ENCODE measurements around the gene EXOC2.
"Not testable (repeated sequence)": the region's sequence is repeated elsewhere in the genome, so short reads cannot be mapped to it uniquely, and the experiment has no call there.

Gene EXOC2

GRCh38 chr6:677919-678318 is 15.0 kb downstream of the EXOC2 start:
- no peak for DNase-seq

GRCh38 chr6:674956-675355 is 18.0 kb downstream of the EXOC2 start:
- DNase-seq, result no peak

GRCh38 chr6:674406-674805 is 18.5 kb downstream of the EXOC2 start:
- no peak for DNase-seq

- no peak for DNase-seq
These were observed 25.5 kb downstream of the EXOC2 start for GRCh38 chr6:667253-667927.

- no peak for DNase-seq
These were observed 27.3 kb downstream of the EXOC2 start for GRCh38 chr6:665403-666267.

- not testable (repeated sequence) for DNase-seq
These were observed 29.2 kb downstream of the EXOC2 start for GRCh38 chr6:663788-664187.

- DNase-seq, result peak; percentile 16
These were observed 33.0 kb downstream of the EXOC2 start for GRCh38 chr6:659716-660581.

- DNase-seq, result peak; percentile 58
These were observed 34.7 kb downstream of the EXOC2 start for GRCh38 chr6:658244-658643.

GRCh38 chr6:657743-658142 is 35.2 kb downstream of the EXOC2 start:
- DNase-seq, result no peak

- no peak for DNase-seq
These were observed 36.3 kb downstream of the EXOC2 start, which contains the start of gene HUS1B for GRCh38 chr6:656460-657252. TSS of gene HUS1B (minus strand) at chr6:657100. CDS start at chr6:656944, 156 bp downstream.

- no peak for DNase-seq
These were observed 38.8 kb downstream of the EXOC2 start for GRCh38 chr6:654136-654535.

GRCh38 chr6:652865-653264 is 40.1 kb downstream of the EXOC2 start:
- DNase-seq, result peak; percentile 29

GRCh38 chr6:650098-650497 is 42.8 kb downstream of the EXOC2 start:
- DNase-seq, result no peak

GRCh38 chr6:642805-643204 is 50.1 kb downstream of the EXOC2 start:
- DNase-seq, result no peak

GRCh38 chr6:641225-641985 is 51.5 kb downstream of the EXOC2 start:
- DNase-seq, result no peak

GRCh38 chr6:636488-636887 is 56.5 kb downstream of the EXOC2 start:
- DNase-seq, result no peak

- no peak for DNase-seq
These were observed 57.7 kb downstream of the EXOC2 start for GRCh38 chr6:635233-635632.

- no peak for DNase-seq
These were observed 59.3 kb downstream of the EXOC2 start for GRCh38 chr6:633611-634010.

GRCh38 chr6:628766-629165 is 64.2 kb downstream of the EXOC2 start:
- no peak for DNase-seq

- no peak for DNase-seq
These were observed 66.7 kb downstream of the EXOC2 start for GRCh38 chr6:626236-626635.

- peak; percentile 5 for DNase-seq
These were observed 68.0 kb downstream of the EXOC2 start for GRCh38 chr6:624979-625378.

GRCh38 chr6:622462-622861 is 70.5 kb downstream of the EXOC2 start:
- no peak for DNase-seq

Data from hematopoietic multipotent progenitor cell treated with erythropoietin and hydrocortisone succinate and interleukin-3 and kit ligand, for 8 days (in vitro differentiated cells).